Measurements from ENCODE around the gene DUSP28. TPM values are rescaled to one million over a fixed set of nuclear protein-coding genes. Genes with fewer than 3 reads are reported as not detected.

Gene DUSP28
- total and polyA plus RNA-seq, 2 of the 8 experiments (the other 6 are each of a cell fraction or from before 2014, with no cell fraction given), result 2.1 to 2.3 TPM

- TF ChIP-seq ASH2L (IDR thresholded peaks at IDR 0.05; ENCODE audit: low read length), result no peak
Measured at GRCh38 chr2:240569998-240570530, 9.9 kb downstream of the DUSP28 start (continued).

Measured in H1 (cell line).